ENCODE measurements around the gene ELAC2.

- TF ChIP-seq CTCF (IDR thresholded peaks at IDR 0.05 in 8 of 11, conservative IDR thresholded peaks at IDR 0.05 in 3 of 11) (no peak), POLR2A (IDR thresholded peaks at IDR 0.05) (no peak)
Measured at GRCh38 chr17:13024016-13024415, 6.2 kb upstream of the ELAC2 start.

Measured in spleen (tissue), 7 donors.